K562 treated with DMSO at 1 percent for 4 hours (cell line): ENCODE measurements around the gene ELOVL3. TPM values are rescaled to one million over a fixed set of nuclear protein-coding genes. Genes with fewer than 3 reads are reported as not detected.

Experiments
- total RNA-seq: library from RNA; unstranded; fragments of 300-600 nt; gene quantifications from 2 replicates; pipeline ENCODE4 v1.2.3, GENCODE V29; 2022; ENCODE audit not compliant: insufficient read depth

The ELOVL3 gene
- total RNA-seq: not detected in 2 replicates

GRCh38 chr10:102225646-102226541 is at the start of gene ELOVL3:
Gene ELOVL3 (plus strand): TSS chr10:102226299. CDS start chr10:102226549, 250 bp downstream.

GRCh38 chr10:102241444-102242117 is 15.5 kb downstream of the ELOVL3 start, which contains the start of gene PITX3:
Gene PITX3 (minus strand): TSS chr10:102241512. CDS start chr10:102232080, 9,432 bp downstream.

GRCh38 chr10:102245082-102245931 is 19.2 kb downstream of the ELOVL3 start, which contains the start of gene GBF1:
Gene GBF1 (plus strand): TSS chr10:102245532. CDS start chr10:102258939, 13,407 bp downstream.

Other genes with a start within 250 kb of the ELOVL3 start
- gene ARMH3, start 170.1 kb upstream of the ELOVL3 start, total RNA-seq: not detected in 2 replicates
- gene HPS6, start 160.9 kb upstream of the ELOVL3 start, total RNA-seq: 6.1 and 7.8 TPM in 2 replicates
- gene LDB1, start 105.9 kb upstream of the ELOVL3 start, total RNA-seq: 45.9 and 72.4 TPM in 2 replicates
- gene PPRC1, start 93.3 kb upstream of the ELOVL3 start, total RNA-seq: 7.0 and 8.3 TPM in 2 replicates
- 43.9 and 52.6 TPM in 2 replicates for gene NOLC1, start 73.9 kb upstream of the ELOVL3 start, total RNA-seq
- not detected in 2 replicates for gene PITX3, start 15.2 kb downstream of the ELOVL3 start, total RNA-seq
- 31.9 and 38.3 TPM in 2 replicates for gene GBF1, start 19.2 kb downstream of the ELOVL3 start, total RNA-seq
- 29.1 and 31.6 TPM in 2 replicates for gene NFKB2, start 169.4 kb downstream of the ELOVL3 start, total RNA-seq
- gene PSD, start 192.5 kb downstream of the ELOVL3 start, total RNA-seq: 0.97 TPM in 1 of 2 replicates, not detected in the other
- gene FBXL15, start 194.5 kb downstream of the ELOVL3 start, total RNA-seq: 21.7 and 23.8 TPM in 2 replicates
- gene CUEDC2, start 206.3 kb downstream of the ELOVL3 start, total RNA-seq: 35.2 and 40.7 TPM in 2 replicates
- 1.2 and 2.7 TPM in 2 replicates for gene C10orf95, start 225.2 kb downstream of the ELOVL3 start, total RNA-seq